ENCODE measurements around the gene RAB38. TPM values are rescaled to one million over a fixed set of nuclear protein-coding genes. Genes with fewer than 3 reads are reported as not detected.

The RAB38 gene
- total and polyA plus RNA-seq, 3 donors from 2014 or later = 3.9 to 5.9 (median 5.5) TPM

- intact Hi-C loops (cut with DNase I; ENCODE audit: low total_unique reads) = no loop called here
- Histone ChIP-seq H3K27ac (no peak overlapping the region), H3K4me1 (no peaks in the 10 kb centered on the region), H3K4me3 (no peak overlapping the region), H3K36me3 (ENCODE audit: low read depth, missing control alignments) (no peaks in the 10 kb centered on the region), H3K27me3 (no peaks in the 10 kb centered on the region), H3K9me3 (no peaks in the 10 kb centered on the region)
- WGBS, 2 donors = 73 to 90% methylated on average over 3 of the region's 3 CpGs
- TF ChIP-seq CTCF (IDR thresholded peaks at IDR 0.05) (no peak), POLR2A (IDR thresholded peaks at IDR 0.05) (no peak)
- DNase-seq = no peak
These were observed 73.2 kb downstream of the RAB38 start for GRCh38 chr11:88101881-88102597.

- Histone ChIP-seq H3K4me3 (no peak overlapping the region), H3K27ac (no peak overlapping the region), H3K9me3 (no peaks in the 10 kb centered on the region), H3K27me3 (no peaks in the 10 kb centered on the region), H3K4me1 (no peaks in the 10 kb centered on the region), H3K36me3 (ENCODE audit: low read depth, missing control alignments) (no peaks in the 10 kb centered on the region)
- TF ChIP-seq CTCF (IDR thresholded peaks at IDR 0.05) = no peak
- TF ChIP-seq POLR2A (IDR thresholded peaks at IDR 0.05) = no peak
- no peak for DNase-seq
- intact Hi-C loops (cut with DNase I; ENCODE audit: low total_unique reads) = no loop called here
- WGBS, 2 donors = 35 to 37% methylated on average over 6 of the region's 6 CpGs
These were observed 75.1 kb downstream of the RAB38 start for GRCh38 chr11:88100151-88100550.

GRCh38 chr11:88098289-88098688 is 77.0 kb downstream of the RAB38 start:
- DNase-seq = no peak
- TF ChIP-seq CTCF (IDR thresholded peaks at IDR 0.05) = no peak
- TF ChIP-seq POLR2A (IDR thresholded peaks at IDR 0.05) = no peak
- no peaks in the 10 kb centered on the region for H3K9me3 ChIP-seq
- H3K27me3 ChIP-seq = no peaks in the 10 kb centered on the region
- H3K36me3 ChIP-seq (ENCODE audit: low read depth, missing control alignments) = no peaks in the 10 kb centered on the region
- no peak overlapping the region for H3K4me3 ChIP-seq
- no peaks in the 10 kb centered on the region for H3K4me1 ChIP-seq
- intact Hi-C loops (cut with DNase I; ENCODE audit: low total_unique reads) = no loop called here
- H3K27ac ChIP-seq = no peak overlapping the region

- Histone ChIP-seq H3K4me1 (no peaks in the 10 kb centered on the region), H3K4me3 (no peak overlapping the region), H3K36me3 (ENCODE audit: low read depth, missing control alignments) (no peaks in the 10 kb centered on the region), H3K9me3 (no peaks in the 10 kb centered on the region), H3K27me3 (no peaks in the 10 kb centered on the region), H3K27ac (no peak overlapping the region)
- intact Hi-C loops (cut with DNase I; ENCODE audit: low total_unique reads) = no loop called here
- DNase-seq = no peak
- TF ChIP-seq CTCF (IDR thresholded peaks at IDR 0.05) (no peak), POLR2A (IDR thresholded peaks at IDR 0.05) (no peak)
- 56 to 74% methylated on average over 1 of the region's 1 CpG for WGBS, 2 donors
These were observed 86.1 kb downstream of the RAB38 start for GRCh38 chr11:88089134-88089533.

- WGBS, 2 donors = 91 to 94% methylated on average over 3 of the region's 3 CpGs
- H3K36me3 ChIP-seq (ENCODE audit: low read depth, missing control alignments) = no peaks in the 10 kb centered on the region
- H3K4me1 ChIP-seq = no peaks in the 10 kb centered on the region
- TF ChIP-seq POLR2A (IDR thresholded peaks at IDR 0.05) (no peak), CTCF (IDR thresholded peaks at IDR 0.05) (no peak)
- no peak overlapping the region for H3K4me3 ChIP-seq
- no peaks in the 10 kb centered on the region for H3K9me3 ChIP-seq
- no peaks in the 10 kb centered on the region for H3K27me3 ChIP-seq
- intact Hi-C loops (cut with DNase I; ENCODE audit: low total_unique reads) = no loop called here
- H3K27ac ChIP-seq = no peak overlapping the region
- no peak for DNase-seq
These were observed 87.9 kb downstream of the RAB38 start for GRCh38 chr11:88087337-88087736.
